ENCODE results near the gene KHK.

The KHK gene

GRCh38 chr2:27130396-27130795 is 43.8 kb downstream of the KHK start:
- DNase-seq = no peak

GRCh38 chr2:27131429-27131828 is 44.9 kb downstream of the KHK start:
- no peak for DNase-seq

- DNase-seq = peak; percentile 49
Measured at GRCh38 chr2:27133195-27133875, 46.8 kb downstream of the KHK start.

- peak; percentile 99 for DNase-seq
Measured at GRCh38 chr2:27133905-27134780, 47.6 kb downstream of the KHK start, which contains the start of gene PREB. Gene PREB, minus strand, starts transcription at chr2:27134636. Its CDS starts 215 bp downstream, at chr2:27134421.

GRCh38 chr2:27134781-27135477 is 48.4 kb downstream of the KHK start:
- no peak for DNase-seq

GRCh38 chr2:27135478-27135955 is 48.9 kb downstream of the KHK start:
- no peak for DNase-seq

GRCh38 chr2:27136751-27137150 is 50.2 kb downstream of the KHK start:
- DNase-seq = no peak

- DNase-seq = no peak
Measured at GRCh38 chr2:27137322-27137935, 50.9 kb downstream of the KHK start.

- no peak for DNase-seq
Measured at GRCh38 chr2:27138111-27138510, 51.5 kb downstream of the KHK start.

GRCh38 chr2:27139310-27139709 is 52.7 kb downstream of the KHK start, which contains the start of gene PRR30:
Gene PRR30, minus strand, starts transcription at chr2:27139410. Its CDS starts 1,081 bp downstream, at chr2:27138329.
- DNase-seq = no peak

- no peak for DNase-seq
Measured at GRCh38 chr2:27143285-27143684, 56.7 kb downstream of the KHK start.

- no peak for DNase-seq
Measured at GRCh38 chr2:27145682-27146081, 59.1 kb downstream of the KHK start.

- DNase-seq = no peak
Measured at GRCh38 chr2:27147935-27148334, 61.4 kb downstream of the KHK start.

- DNase-seq = no peak
Measured at GRCh38 chr2:27148801-27149439, 62.3 kb downstream of the KHK start, which contains the start of gene TCF23. Gene TCF23, plus strand, starts transcription at chr2:27149004. Its CDS starts 130 bp downstream, at chr2:27149134.

- DNase-seq = no peak
Measured at GRCh38 chr2:27149570-27150405, 63.2 kb downstream of the KHK start.
